Neural cell (in vitro differentiated cells): ENCODE results near the gene PRKG1.

ENCODE experiments used
- CTCF ChIP-seq: fragments of 450-650 bp; IDR thresholded peaks from 2 replicates; pipeline ENCODE4 v1.5.1; 2014; ENCODE audit warnings: antibody characterized with exemption, mild to moderate bottlenecking, moderate library complexity; ENCODE audit not compliant: poor library complexity, severe bottlenecking
- POLR2AphosphoS5 ChIP-seq: IDR thresholded peaks from 2 replicates; pipeline ENCODE4 v1.6.1; 2012
- REST ChIP-seq: IDR thresholded peaks from 2 replicates; pipeline ENCODE4 v1.6.1; 2012; ENCODE audit warnings: borderline replicate concordance
- SMC3 ChIP-seq: fragments of 450-650 bp; conservative IDR thresholded peaks from 2 replicates; pipeline ENCODE4 v1.6.1; 2014; ENCODE audit warnings: antibody characterized with exemption, mild to moderate bottlenecking, moderate library complexity; ENCODE audit not compliant: poor library complexity

- TF ChIP-seq CTCF: no peak
- no peak for TF ChIP-seq POLR2AphosphoS5
- TF ChIP-seq REST: no peak
- no peak for TF ChIP-seq SMC3
Measured at GRCh38 chr10:51340845-51341610, 266.7 kb downstream of the PRKG1 start.
